ENCODE measurements around the gene ZFYVE28. TPM values are rescaled to one million over a fixed set of nuclear protein-coding genes. Genes with fewer than 3 reads are reported as not detected.

ZFYVE28 gene
- polyA plus RNA-seq, 5 donors, result 2.9 to 4.0 (median 3.4) TPM

GRCh38 chr4:2333356-2333841 is 85.0 kb downstream of the ZFYVE28 start:
- no peak for DNase-seq

- DNase-seq, result no peak
Observed at GRCh38 chr4:2332976-2333319, 85.5 kb downstream of the ZFYVE28 start.

- no peak for DNase-seq
Observed at GRCh38 chr4:2332201-2332975, 86.1 kb downstream of the ZFYVE28 start.

- DNase-seq, result no peak
Observed at GRCh38 chr4:2331519-2332200, 86.8 kb downstream of the ZFYVE28 start.

GRCh38 chr4:2331043-2331420 is 87.4 kb downstream of the ZFYVE28 start:
- DNase-seq, result no peak

- no peak for DNase-seq
Observed at GRCh38 chr4:2330091-2331042, 88.1 kb downstream of the ZFYVE28 start.

- DNase-seq, result no peak
Observed at GRCh38 chr4:2327579-2327978, 90.9 kb downstream of the ZFYVE28 start.

- DNase-seq, result no peak
Observed at GRCh38 chr4:2324891-2325290, 93.6 kb downstream of the ZFYVE28 start.

GRCh38 chr4:2322841-2323240 is 95.6 kb downstream of the ZFYVE28 start:
- DNase-seq, result no peak

- DNase-seq, result no peak
Observed at GRCh38 chr4:2322227-2322626, 96.2 kb downstream of the ZFYVE28 start.

- DNase-seq, result no peak
Observed at GRCh38 chr4:2321279-2322196, 96.9 kb downstream of the ZFYVE28 start.

GRCh38 chr4:2320746-2321145 is 97.7 kb downstream of the ZFYVE28 start:
- DNase-seq, result no peak

- DNase-seq, result no peak
Observed at GRCh38 chr4:2320152-2320551, 98.3 kb downstream of the ZFYVE28 start.

- DNase-seq, result no peak
Observed at GRCh38 chr4:2318885-2319284, 99.6 kb downstream of the ZFYVE28 start.

- no peak for DNase-seq
Observed at GRCh38 chr4:2318476-2318875, 100.0 kb downstream of the ZFYVE28 start.

- DNase-seq, result no peak
Observed at GRCh38 chr4:2313366-2313765, 105.1 kb downstream of the ZFYVE28 start.

- no peak for DNase-seq
Observed at GRCh38 chr4:2306773-2307410, 111.6 kb downstream of the ZFYVE28 start.

- DNase-seq, result no peak
Observed at GRCh38 chr4:2305766-2306501, 112.5 kb downstream of the ZFYVE28 start.

GRCh38 chr4:2304877-2305561 is 113.4 kb downstream of the ZFYVE28 start:
- no peak for DNase-seq
